ENCODE results near the gene STX11.
"Not testable (repeated sequence)": the region's sequence is repeated elsewhere in the genome, so short reads cannot be mapped to it uniquely, and the experiment has no call there.

Gene STX11

DNA sequence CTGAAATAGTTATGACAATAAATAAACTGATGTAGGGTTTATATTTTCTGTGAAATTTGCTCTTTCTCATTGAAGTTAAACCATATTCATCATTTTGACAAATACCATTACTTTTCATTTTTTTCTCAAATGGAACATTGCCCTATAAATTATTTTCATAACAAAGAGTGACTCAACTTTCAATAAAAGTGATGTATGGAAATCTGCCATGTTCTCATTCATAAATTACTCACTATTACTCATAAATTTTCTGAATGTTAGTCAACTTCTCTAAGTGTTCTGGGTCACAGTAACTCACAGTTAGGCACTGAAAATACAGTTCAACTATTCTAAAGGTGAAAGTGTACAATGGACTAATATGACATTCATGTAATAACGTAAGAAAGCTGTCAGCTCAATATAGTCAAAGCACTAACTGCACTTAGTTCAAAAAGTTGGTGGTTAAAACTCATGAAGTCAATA lies 19.0 kb upstream of the STX11 start:
- FAIRE-seq (no peak), DNase-seq (ENCODE audit: insufficient read length, low spot score) (no peak)
- TF ChIP-seq, protein P1, sequence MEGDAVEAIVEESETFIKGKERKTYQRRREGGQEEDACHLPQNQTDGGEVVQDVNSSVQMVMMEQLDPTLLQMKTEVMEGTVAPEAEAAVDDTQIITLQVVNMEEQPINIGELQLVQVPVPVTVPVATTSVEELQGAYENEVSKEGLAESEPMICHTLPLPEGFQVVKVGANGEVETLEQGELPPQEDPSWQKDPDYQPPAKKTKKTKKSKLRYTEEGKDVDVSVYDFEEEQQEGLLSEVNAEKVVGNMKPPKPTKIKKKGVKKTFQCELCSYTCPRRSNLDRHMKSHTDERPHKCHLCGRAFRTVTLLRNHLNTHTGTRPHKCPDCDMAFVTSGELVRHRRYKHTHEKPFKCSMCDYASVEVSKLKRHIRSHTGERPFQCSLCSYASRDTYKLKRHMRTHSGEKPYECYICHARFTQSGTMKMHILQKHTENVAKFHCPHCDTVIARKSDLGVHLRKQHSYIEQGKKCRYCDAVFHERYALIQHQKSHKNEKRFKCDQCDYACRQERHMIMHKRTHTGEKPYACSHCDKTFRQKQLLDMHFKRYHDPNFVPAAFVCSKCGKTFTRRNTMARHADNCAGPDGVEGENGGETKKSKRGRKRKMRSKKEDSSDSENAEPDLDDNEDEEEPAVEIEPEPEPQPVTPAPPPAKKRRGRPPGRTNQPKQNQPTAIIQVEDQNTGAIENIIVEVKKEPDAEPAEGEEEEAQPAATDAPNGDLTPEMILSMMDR (IDR thresholded peaks at IDR 0.05; ENCODE audit: insufficient read depth, missing control alignments), result no peak

GRCh38 chr6:144132167-144132690 lies 18.1 kb upstream of the STX11 start:
- not testable (repeated sequence) for FAIRE-seq; DNase-seq (ENCODE audit: insufficient read length, low spot score)

GRCh38 chr6:144133225-144133821 lies 17.0 kb upstream of the STX11 start:
- FAIRE-seq (no peak), DNase-seq (ENCODE audit: insufficient read length, low spot score) (no peak)
- TF ChIP-seq, protein P1 (IDR thresholded peaks at IDR 0.05; ENCODE audit: insufficient read depth, missing control alignments), result no peak

DNA sequence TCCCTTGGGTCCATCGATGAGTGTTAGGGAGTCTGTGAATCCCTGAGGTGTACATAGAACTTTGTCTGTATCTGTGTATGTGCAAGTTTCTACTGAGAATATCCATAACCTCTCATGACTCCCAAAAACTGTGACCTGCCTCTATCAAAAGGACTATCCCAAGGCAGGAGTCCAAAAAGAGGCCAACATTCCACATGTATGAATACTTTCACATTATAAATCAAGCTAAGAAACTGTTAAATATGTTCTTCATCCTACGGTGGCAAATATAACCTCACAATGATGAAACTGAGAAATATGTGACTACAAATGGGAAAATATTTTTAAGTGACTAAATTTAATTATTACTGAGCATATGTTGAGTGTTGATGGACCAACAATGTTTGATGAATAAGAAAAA lies 16.1 kb upstream of the STX11 start:
- no peak for DNase-seq (ENCODE audit: insufficient read length, low spot score)
- no peak for FAIRE-seq
- TF ChIP-seq, protein P1 (IDR thresholded peaks at IDR 0.05; ENCODE audit: insufficient read depth, missing control alignments), result no peak

DNA sequence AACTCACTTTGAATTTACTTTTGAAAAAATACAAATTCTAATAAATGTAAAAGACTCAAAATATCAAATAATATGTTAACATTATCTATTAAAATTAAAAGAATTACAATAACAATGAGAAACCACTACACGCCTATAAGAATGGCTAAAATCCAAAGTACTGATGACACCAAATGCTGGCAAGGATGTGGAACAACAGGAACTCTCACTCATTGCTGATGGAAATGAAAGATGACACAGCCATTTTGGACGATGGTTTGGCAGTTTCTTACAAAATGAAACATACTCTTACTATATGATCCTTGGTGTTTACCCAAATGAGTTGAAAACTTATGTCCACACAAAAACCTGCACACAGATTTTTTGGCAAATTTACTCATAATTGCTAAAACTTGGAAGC lies 15.6 kb upstream of the STX11 start:
- TF ChIP-seq, protein P1 (IDR thresholded peaks at IDR 0.05; ENCODE audit: insufficient read depth, missing control alignments), result no peak
- DNase-seq (ENCODE audit: insufficient read length, low spot score) (no peak), FAIRE-seq (no peak)

GRCh38 chr6:144138542-144138941 lies 11.8 kb upstream of the STX11 start:
- no peak for FAIRE-seq
- TF ChIP-seq, protein P1 (IDR thresholded peaks at IDR 0.05; ENCODE audit: insufficient read depth, missing control alignments), result no peak
- no peak for DNase-seq (ENCODE audit: insufficient read length, low spot score)

DNA sequence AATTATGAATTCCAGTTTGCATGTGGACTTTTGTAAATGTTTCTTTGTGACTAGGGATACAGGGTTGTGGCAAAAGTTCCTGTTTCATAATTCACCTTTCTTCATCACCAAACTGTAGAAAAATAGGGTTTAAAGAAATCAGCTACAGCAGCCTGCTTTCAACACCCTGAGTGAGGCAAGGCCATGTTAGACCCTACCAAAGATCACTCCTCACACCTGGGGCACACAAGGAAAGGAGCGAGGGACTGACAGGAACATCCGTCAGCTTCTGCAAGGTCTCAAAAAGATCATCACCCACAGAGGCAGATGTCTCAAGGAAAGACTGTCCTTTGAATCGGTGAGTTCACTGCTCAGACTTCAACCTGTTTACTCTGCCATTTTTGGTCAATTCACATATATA lies 10.5 kb upstream of the STX11 start:
- TF ChIP-seq, protein P1 (IDR thresholded peaks at IDR 0.05; ENCODE audit: insufficient read depth, missing control alignments), result no peak
- FAIRE-seq (no peak), DNase-seq (ENCODE audit: insufficient read length, low spot score) (no peak)
